GM18519 (cell line): ENCODE results near the gene DENND4B.
A peak's percentile ranks its signal among the peaks of the same experiment; 100 is the strongest.

Source experiments
- ATAC-seq: cut with Tn5 transposase; IDR thresholded peaks from one replicate; pipeline ENCODE4 v1.9.1; 2021; ENCODE audit warnings: mild to moderate bottlenecking, moderate library complexity; ENCODE audit not compliant: unreplicated experiment, low FRiP score

Gene DENND4B

GRCh38 chr1:153968972-153969371 is 22.5 kb upstream of the DENND4B start:
- no peak for ATAC-seq

GRCh38 chr1:153968408-153968807 is 21.9 kb upstream of the DENND4B start:
- no peak for ATAC-seq

- ATAC-seq: no peak
These were observed 21.5 kb upstream of the DENND4B start for GRCh38 chr1:153968000-153968363.

GRCh38 chr1:153967107-153967999 is 20.8 kb upstream of the DENND4B start, which contains the start of gene CREB3L4:
Gene CREB3L4 (plus strand): TSS chr1:153967902. CDS start chr1:153968526, 624 bp downstream.
- peak; percentile 55 for ATAC-seq

GRCh38 chr1:153963850-153964331 is 17.4 kb upstream of the DENND4B start:
- no peak for ATAC-seq

GRCh38 chr1:153963030-153963849 is 16.7 kb upstream of the DENND4B start, which contains the start of gene SLC39A1:
Gene SLC39A1 (minus strand): TSS chr1:153963537. CDS start chr1:153962715, 822 bp downstream.
- ATAC-seq: peak; percentile 25

- no peak for ATAC-seq
These were observed 15.8 kb upstream of the DENND4B start for GRCh38 chr1:153962088-153963029.

GRCh38 chr1:153961421-153961820 is 14.9 kb upstream of the DENND4B start:
- ATAC-seq: no peak

- no peak for ATAC-seq
These were observed 13.7 kb upstream of the DENND4B start for GRCh38 chr1:153960206-153960605.

- ATAC-seq: no peak
These were observed 12.9 kb upstream of the DENND4B start for GRCh38 chr1:153959454-153959853.

- ATAC-seq: peak; percentile 1
These were observed 12.4 kb upstream of the DENND4B start for GRCh38 chr1:153958961-153959260.

- peak; percentile 76 for ATAC-seq
These were observed 11.8 kb upstream of the DENND4B start, which contains the start of gene CRTC2 for GRCh38 chr1:153958111-153958960. Gene CRTC2 (minus strand): TSS chr1:153958612. CDS start chr1:153958497, 115 bp downstream.

GRCh38 chr1:153957744-153958110 is 11.2 kb upstream of the DENND4B start:
- ATAC-seq: no peak

GRCh38 chr1:153956997-153957715 is 10.6 kb upstream of the DENND4B start:
- ATAC-seq: no peak

GRCh38 chr1:153954826-153955225 is 8.3 kb upstream of the DENND4B start:
- ATAC-seq: no peak

GRCh38 chr1:153953859-153954365 is 7.4 kb upstream of the DENND4B start:
- no peak for ATAC-seq

- no peak for ATAC-seq
These were observed 5.3 kb upstream of the DENND4B start for GRCh38 chr1:153951801-153952200.

- ATAC-seq: no peak
These were observed 4.7 kb upstream of the DENND4B start for GRCh38 chr1:153951183-153951582.
